Erythroblast (primary cell): ENCODE results near the gene MBTD1.

Experiments used
- GATA1 ChIP-seq: IDR thresholded peaks from 2 replicates; pipeline ENCODE4 v1.6.1; 2011; ENCODE audit warnings: low read depth, mild to moderate bottlenecking, control low read depth, low read length, moderate library complexity
- POLR2A ChIP-seq: IDR thresholded peaks from 2 replicates; pipeline ENCODE4 v1.6.1; 2011; ENCODE audit warnings: mild to moderate bottlenecking, low read length

DNA sequence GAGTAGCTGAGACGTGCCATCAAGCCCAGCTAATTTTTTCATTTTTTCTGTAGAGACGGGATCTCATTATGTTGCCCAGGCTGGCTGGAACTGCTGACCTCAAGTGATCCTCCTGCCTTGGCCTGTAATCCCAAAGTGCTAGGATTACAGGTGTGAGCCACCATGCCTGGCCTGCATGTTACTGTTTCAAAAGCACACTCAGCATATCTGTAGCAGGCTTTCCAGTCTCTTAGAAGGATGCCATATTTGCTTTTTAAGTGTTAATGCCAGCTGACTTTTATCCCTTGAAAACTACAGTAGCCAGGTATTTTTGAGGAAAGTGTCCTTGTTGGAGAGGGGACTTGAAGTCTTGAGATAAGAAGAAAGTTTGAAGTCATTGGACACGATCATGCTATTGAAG is 123.9 kb downstream of the MBTD1 start:
- TF ChIP-seq POLR2A (no peak), GATA1 (no peak)
